HEK293 (cell line): ENCODE results near the gene DPM1.

ENCODE experiments used
- KLF16 ChIP-seq: fragments of 450-650 bp; formaldehyde crosslinking; IDR thresholded peaks from 2 replicates; pipeline ENCODE4 v1.5.1; 2017; ENCODE audit warnings: missing biosample characterization, missing genetic modification characterization
- ZEB2 ChIP-seq: fragments of 450-650 bp; formaldehyde crosslinking; IDR thresholded peaks from 2 replicates; pipeline ENCODE4 v1.5.1; 2016; ENCODE audit warnings: missing biosample characterization, missing genetic modification characterization
- ZNF146 ChIP-seq: fragments of 450-650 bp; formaldehyde crosslinking; IDR thresholded peaks from 2 replicates; pipeline ENCODE4 v1.5.1; 2016; ENCODE audit warnings: missing biosample characterization, missing genetic modification characterization
- ZNF148 ChIP-seq: fragments of 450-650 bp; formaldehyde crosslinking; IDR thresholded peaks from 2 replicates; pipeline ENCODE4 v1.5.0; 2017; ENCODE audit warnings: missing biosample characterization, missing genetic modification characterization, borderline replicate concordance
- ZNF174 ChIP-seq: fragments of 450-650 bp; formaldehyde crosslinking; IDR thresholded peaks from 2 replicates; pipeline ENCODE4 v1.5.0; 2017; ENCODE audit warnings: missing biosample characterization, mild to moderate bottlenecking, missing genetic modification characterization
- ZNF23 ChIP-seq: fragments of 450-650 bp; formaldehyde crosslinking; IDR thresholded peaks from 2 replicates; pipeline ENCODE4 v1.5.1; 2016; ENCODE audit warnings: missing biosample characterization, missing genetic modification characterization, borderline replicate concordance
- ZNF530 ChIP-seq: fragments of 450-650 bp; formaldehyde crosslinking; IDR thresholded peaks from 2 replicates; pipeline ENCODE4 v1.5.1; 2016; ENCODE audit warnings: low read depth, missing biosample characterization, missing genetic modification characterization
- ZNF560 ChIP-seq: fragments of 450-650 bp; formaldehyde crosslinking; IDR thresholded peaks from 2 replicates; pipeline ENCODE4 v1.5.1; 2017; ENCODE audit warnings: missing biosample characterization, missing genetic modification characterization, borderline replicate concordance
- ZNF610 ChIP-seq: fragments of 450-650 bp; formaldehyde crosslinking; IDR thresholded peaks from 2 replicates; pipeline ENCODE4 v1.5.1; 2016; ENCODE audit warnings: missing biosample characterization, missing genetic modification characterization, borderline replicate concordance
- ZNF629 ChIP-seq: fragments of 450-650 bp; formaldehyde crosslinking; IDR thresholded peaks from 2 replicates; pipeline ENCODE4 v1.5.1; 2017; ENCODE audit warnings: missing biosample characterization, missing genetic modification characterization
- ZNF777 ChIP-seq: fragments of 450-650 bp; formaldehyde crosslinking; IDR thresholded peaks from 2 replicates; pipeline ENCODE4 v1.5.1; 2017; ENCODE audit warnings: missing biosample characterization, missing genetic modification characterization, borderline replicate concordance
- TF ChIP-seq, protein P1 (sequence below): fragments of 450-650 bp; formaldehyde crosslinking; IDR thresholded peaks from 2 replicates; pipeline ENCODE4 v1.5.1; 2017; ENCODE audit warnings: missing biosample characterization, missing genetic modification characterization
- TF ChIP-seq, protein P2 (sequence below): fragments of 450-650 bp; formaldehyde crosslinking; IDR thresholded peaks from 2 replicates; pipeline ENCODE4 v1.5.1; 2016; ENCODE audit warnings: missing biosample characterization, missing genetic modification characterization
- TF ChIP-seq, protein P3 (sequence below): fragments of 450-650 bp; formaldehyde crosslinking; conservative IDR thresholded peaks from 2 replicates; pipeline ENCODE4 v1.5.1; 2016; ENCODE audit warnings: low read depth, missing biosample characterization, missing genetic modification characterization
- TF ChIP-seq, protein P4 (sequence below): fragments of 450-650 bp; formaldehyde crosslinking; IDR thresholded peaks from 2 replicates; pipeline ENCODE4 v1.5.1; 2016; ENCODE audit warnings: missing biosample characterization, missing genetic modification characterization
- TF ChIP-seq, protein P5 (sequence below): fragments of 450-650 bp; formaldehyde crosslinking; IDR thresholded peaks from 2 replicates; pipeline ENCODE4 v1.5.1; 2016; ENCODE audit warnings: missing biosample characterization, missing genetic modification characterization, borderline replicate concordance
- TF ChIP-seq, protein P6 (sequence below): fragments of 450-650 bp; formaldehyde crosslinking; conservative IDR thresholded peaks from 2 replicates; pipeline ENCODE4 v1.5.1; 2016; ENCODE audit warnings: low read depth, missing biosample characterization, missing genetic modification characterization

DPM1 gene

DNA sequence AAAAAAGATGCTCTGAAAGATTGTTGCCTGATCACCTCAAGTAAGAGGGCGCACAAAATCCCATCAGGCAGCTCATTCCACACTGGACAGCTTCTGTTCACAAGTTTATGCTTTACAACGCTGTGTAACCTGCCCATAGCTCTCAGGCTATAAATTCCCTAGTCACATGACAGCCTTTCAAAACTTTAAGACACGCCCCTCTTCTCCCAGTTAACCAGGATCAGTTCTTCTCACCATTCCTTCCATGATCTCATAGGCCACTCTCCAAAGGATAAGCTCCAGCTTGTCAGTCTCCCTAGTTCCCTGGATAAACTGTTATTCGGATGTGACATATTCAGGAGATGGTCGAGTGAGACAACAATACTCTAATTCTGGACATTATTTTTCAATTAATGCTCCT lies 42.1 kb downstream of the DPM1 start (continued):
- TF ChIP-seq ZNF146 = no peak
- TF ChIP-seq, protein P1, sequence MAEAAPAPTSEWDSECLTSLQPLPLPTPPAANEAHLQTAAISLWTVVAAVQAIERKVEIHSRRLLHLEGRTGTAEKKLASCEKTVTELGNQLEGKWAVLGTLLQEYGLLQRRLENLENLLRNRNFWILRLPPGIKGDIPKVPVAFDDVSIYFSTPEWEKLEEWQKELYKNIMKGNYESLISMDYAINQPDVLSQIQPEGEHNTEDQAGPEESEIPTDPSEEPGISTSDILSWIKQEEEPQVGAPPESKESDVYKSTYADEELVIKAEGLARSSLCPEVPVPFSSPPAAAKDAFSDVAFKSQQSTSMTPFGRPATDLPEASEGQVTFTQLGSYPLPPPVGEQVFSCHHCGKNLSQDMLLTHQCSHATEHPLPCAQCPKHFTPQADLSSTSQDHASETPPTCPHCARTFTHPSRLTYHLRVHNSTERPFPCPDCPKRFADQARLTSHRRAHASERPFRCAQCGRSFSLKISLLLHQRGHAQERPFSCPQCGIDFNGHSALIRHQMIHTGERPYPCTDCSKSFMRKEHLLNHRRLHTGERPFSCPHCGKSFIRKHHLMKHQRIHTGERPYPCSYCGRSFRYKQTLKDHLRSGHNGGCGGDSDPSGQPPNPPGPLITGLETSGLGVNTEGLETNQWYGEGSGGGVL (tag by site-specific recombination) = no peak
- TF ChIP-seq, protein P2, sequence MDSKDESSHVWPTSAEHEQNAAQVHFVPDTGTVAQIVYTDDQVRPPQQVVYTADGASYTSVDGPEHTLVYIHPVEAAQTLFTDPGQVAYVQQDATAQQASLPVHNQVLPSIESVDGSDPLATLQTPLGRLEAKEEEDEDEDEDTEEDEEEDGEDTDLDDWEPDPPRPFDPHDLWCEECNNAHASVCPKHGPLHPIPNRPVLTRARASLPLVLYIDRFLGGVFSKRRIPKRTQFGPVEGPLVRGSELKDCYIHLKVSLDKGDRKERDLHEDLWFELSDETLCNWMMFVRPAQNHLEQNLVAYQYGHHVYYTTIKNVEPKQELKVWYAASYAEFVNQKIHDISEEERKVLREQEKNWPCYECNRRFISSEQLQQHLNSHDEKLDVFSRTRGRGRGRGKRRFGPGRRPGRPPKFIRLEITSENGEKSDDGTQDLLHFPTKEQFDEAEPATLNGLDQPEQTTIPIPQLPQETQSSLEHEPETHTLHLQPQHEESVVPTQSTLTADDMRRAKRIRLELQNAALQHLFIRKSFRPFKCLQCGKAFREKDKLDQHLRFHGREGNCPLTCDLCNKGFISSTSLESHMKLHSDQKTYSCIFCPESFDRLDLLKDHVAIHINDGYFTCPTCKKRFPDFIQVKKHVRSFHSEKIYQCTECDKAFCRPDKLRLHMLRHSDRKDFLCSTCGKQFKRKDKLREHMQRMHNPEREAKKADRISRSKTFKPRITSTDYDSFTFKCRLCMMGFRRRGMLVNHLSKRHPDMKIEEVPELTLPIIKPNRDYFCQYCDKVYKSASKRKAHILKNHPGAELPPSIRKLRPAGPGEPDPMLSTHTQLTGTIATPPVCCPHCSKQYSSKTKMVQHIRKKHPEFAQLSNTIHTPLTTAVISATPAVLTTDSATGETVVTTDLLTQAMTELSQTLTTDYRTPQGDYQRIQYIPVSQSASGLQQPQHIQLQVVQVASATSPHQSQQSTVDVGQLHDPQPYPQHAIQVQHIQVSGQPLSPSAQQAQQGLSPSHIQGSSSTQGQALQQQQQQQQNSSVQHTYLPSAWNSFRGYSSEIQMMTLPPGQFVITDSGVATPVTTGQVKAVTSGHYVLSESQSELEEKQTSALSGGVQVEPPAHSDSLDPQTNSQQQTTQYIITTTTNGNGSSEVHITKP (tag by site-specific recombination) = no peak
- TF ChIP-seq ZNF23 = no peak
- peak; percentile 76 for TF ChIP-seq ZNF629 (tag by site-specific recombination)
- TF ChIP-seq ZEB2 (tag by site-specific recombination) = no peak
- TF ChIP-seq, protein P3, sequence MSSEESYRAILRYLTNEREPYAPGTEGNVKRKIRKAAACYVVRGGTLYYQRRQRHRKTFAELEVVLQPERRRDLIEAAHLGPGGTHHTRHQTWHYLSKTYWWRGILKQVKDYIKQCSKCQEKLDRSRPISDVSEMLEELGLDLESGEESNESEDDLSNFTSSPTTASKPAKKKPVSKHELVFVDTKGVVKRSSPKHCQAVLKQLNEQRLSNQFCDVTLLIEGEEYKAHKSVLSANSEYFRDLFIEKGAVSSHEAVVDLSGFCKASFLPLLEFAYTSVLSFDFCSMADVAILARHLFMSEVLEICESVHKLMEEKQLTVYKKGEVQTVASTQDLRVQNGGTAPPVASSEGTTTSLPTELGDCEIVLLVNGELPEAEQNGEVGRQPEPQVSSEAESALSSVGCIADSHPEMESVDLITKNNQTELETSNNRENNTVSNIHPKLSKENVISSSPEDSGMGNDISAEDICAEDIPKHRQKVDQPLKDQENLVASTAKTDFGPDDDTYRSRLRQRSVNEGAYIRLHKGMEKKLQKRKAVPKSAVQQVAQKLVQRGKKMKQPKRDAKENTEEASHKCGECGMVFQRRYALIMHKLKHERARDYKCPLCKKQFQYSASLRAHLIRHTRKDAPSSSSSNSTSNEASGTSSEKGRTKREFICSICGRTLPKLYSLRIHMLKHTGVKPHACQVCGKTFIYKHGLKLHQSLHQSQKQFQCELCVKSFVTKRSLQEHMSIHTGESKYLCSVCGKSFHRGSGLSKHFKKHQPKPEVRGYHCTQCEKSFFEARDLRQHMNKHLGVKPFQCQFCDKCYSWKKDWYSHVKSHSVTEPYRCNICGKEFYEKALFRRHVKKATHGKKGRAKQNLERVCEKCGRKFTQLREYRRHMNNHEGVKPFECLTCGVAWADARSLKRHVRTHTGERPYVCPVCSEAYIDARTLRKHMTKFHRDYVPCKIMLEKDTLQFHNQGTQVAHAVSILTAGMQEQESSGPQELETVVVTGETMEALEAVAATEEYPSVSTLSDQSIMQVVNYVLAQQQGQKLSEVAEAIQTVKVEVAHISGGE = no peak
- TF ChIP-seq ZNF610 = no peak
- TF ChIP-seq ZNF777 (tag by site-specific recombination) = no peak
- no peak for TF ChIP-seq ZNF560 (tag by site-specific recombination)
- TF ChIP-seq, protein P4, sequence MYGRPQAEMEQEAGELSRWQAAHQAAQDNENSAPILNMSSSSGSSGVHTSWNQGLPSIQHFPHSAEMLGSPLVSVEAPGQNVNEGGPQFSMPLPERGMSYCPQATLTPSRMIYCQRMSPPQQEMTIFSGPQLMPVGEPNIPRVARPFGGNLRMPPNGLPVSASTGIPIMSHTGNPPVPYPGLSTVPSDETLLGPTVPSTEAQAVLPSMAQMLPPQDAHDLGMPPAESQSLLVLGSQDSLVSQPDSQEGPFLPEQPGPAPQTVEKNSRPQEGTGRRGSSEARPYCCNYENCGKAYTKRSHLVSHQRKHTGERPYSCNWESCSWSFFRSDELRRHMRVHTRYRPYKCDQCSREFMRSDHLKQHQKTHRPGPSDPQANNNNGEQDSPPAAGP (tag by site-specific recombination) = no peak
- TF ChIP-seq KLF16 (tag by site-specific recombination) = peak; percentile 75; the same call in 1 of the 2 replicates
- no peak for TF ChIP-seq ZNF174 (tag by site-specific recombination)
- TF ChIP-seq, protein P5, sequence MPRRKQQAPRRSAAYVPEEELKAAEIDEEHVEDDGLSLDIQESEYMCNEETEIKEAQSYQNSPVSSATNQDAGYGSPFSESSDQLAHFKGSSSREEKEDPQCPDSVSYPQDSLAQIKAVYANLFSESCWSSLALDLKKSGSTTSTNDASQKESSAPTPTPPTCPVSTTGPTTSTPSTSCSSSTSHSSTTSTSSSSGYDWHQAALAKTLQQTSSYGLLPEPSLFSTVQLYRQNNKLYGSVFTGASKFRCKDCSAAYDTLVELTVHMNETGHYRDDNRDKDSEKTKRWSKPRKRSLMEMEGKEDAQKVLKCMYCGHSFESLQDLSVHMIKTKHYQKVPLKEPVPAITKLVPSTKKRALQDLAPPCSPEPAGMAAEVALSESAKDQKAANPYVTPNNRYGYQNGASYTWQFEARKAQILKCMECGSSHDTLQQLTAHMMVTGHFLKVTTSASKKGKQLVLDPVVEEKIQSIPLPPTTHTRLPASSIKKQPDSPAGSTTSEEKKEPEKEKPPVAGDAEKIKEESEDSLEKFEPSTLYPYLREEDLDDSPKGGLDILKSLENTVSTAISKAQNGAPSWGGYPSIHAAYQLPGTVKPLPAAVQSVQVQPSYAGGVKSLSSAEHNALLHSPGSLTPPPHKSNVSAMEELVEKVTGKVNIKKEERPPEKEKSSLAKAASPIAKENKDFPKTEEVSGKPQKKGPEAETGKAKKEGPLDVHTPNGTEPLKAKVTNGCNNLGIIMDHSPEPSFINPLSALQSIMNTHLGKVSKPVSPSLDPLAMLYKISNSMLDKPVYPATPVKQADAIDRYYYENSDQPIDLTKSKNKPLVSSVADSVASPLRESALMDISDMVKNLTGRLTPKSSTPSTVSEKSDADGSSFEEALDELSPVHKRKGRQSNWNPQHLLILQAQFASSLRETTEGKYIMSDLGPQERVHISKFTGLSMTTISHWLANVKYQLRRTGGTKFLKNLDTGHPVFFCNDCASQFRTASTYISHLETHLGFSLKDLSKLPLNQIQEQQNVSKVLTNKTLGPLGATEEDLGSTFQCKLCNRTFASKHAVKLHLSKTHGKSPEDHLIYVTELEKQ (tag by site-specific recombination) = no peak
- TF ChIP-seq, protein P6, sequence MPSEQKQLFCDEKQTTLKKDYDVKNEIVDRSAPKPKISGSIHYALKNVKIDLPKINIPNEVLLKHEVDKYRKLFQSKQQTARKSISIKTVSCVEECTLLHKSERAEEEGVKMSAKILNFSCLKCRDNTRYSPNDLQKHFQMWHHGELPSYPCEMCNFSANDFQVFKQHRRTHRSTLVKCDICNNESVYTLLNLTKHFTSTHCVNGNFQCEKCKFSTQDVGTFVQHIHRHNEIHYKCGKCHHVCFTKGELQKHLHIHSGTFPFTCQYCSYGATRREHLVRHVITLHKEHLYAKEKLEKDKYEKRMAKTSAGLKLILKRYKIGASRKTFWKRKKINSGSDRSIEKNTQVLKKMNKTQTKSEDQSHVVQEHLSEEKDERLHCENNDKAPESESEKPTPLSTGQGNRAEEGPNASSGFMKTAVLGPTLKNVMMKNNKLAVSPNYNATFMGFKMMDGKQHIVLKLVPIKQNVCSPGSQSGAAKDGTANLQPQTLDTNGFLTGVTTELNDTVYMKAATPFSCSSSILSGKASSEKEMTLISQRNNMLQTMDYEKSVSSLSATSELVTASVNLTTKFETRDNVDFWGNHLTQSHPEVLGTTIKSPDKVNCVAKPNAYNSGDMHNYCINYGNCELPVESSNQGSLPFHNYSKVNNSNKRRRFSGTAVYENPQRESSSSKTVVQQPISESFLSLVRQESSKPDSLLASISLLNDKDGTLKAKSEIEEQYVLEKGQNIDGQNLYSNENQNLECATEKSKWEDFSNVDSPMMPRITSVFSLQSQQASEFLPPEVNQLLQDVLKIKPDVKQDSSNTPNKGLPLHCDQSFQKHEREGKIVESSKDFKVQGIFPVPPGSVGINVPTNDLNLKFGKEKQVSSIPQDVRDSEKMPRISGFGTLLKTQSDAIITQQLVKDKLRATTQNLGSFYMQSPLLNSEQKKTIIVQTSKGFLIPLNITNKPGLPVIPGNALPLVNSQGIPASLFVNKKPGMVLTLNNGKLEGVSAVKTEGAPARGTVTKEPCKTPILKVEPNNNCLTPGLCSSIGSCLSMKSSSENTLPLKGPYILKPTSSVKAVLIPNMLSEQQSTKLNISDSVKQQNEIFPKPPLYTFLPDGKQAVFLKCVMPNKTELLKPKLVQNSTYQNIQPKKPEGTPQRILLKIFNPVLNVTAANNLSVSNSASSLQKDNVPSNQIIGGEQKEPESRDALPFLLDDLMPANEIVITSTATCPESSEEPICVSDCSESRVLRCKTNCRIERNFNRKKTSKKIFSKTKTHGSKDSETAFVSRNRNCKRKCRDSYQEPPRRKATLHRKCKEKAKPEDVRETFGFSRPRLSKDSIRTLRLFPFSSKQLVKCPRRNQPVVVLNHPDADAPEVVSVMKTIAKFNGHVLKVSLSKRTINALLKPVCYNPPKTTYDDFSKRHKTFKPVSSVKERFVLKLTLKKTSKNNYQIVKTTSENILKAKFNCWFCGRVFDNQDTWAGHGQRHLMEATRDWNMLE (tag by site-specific recombination) = no peak
- no peak for TF ChIP-seq ZNF530 (tag by site-specific recombination)
- TF ChIP-seq ZNF148 (tag by site-specific recombination) = no peak
